Mucosa of stomach (tissue), 1 donor: ENCODE results near the gene TMEM247.
"Not testable (repeated sequence)": the region's sequence is repeated elsewhere in the genome, so short reads cannot be mapped to it uniquely, and the experiment has no call there.

Source experiments
- H3K27me3 ChIP-seq: one replicate; pipeline ENCODE4 v1.7.0; 2013; ENCODE audit warnings: mild to moderate bottlenecking, low read length; ENCODE audit not compliant: control insufficient read depth, insufficient read depth
- H3K36me3 ChIP-seq: one replicate; pipeline ENCODE4 v1.7.0; 2013; ENCODE audit warnings: low read length; ENCODE audit not compliant: control insufficient read depth, insufficient read depth
- H3K4me1 ChIP-seq: one replicate; pipeline ENCODE4 v1.7.0; 2013; ENCODE audit warnings: mild to moderate bottlenecking, low read length; ENCODE audit not compliant: control insufficient read depth, insufficient read depth
- H3K4me3 ChIP-seq: one replicate; pipeline ENCODE4 v1.7.0; 2013; ENCODE audit warnings: low read length
- H3K9ac ChIP-seq: one replicate; pipeline ENCODE4 v1.7.0; 2013; ENCODE audit warnings: mild to moderate bottlenecking, low read length, moderate library complexity
- H3K9me3 ChIP-seq: one replicate; pipeline ENCODE4 v1.7.0; 2013; ENCODE audit warnings: mild to moderate bottlenecking, low read length, moderate library complexity; ENCODE audit not compliant: control insufficient read depth
- donor health status: Pancreatic carcinoma.

TMEM247 gene

GRCh38 chr2:46461011-46461674 lies 18.2 kb upstream of the TMEM247 start:
- Histone ChIP-seq H3K9ac (no peak overlapping the region), H3K4me3 (no peak overlapping the region), H3K9me3 (no peaks in the 10 kb centered on the region), H3K27me3 (no peaks in the 10 kb centered on the region), H3K36me3 (no peaks in the 10 kb centered on the region), H3K4me1 (peaks cover 19% of the 10 kb centered on the region)

GRCh38 chr2:46461709-46462171 lies 17.6 kb upstream of the TMEM247 start:
- Histone ChIP-seq H3K27me3 (no peaks in the 10 kb centered on the region), H3K4me3 (no peak overlapping the region), H3K4me1 (peaks cover 19% of the 10 kb centered on the region), H3K9ac (no peak overlapping the region), H3K9me3 (no peaks in the 10 kb centered on the region), H3K36me3 (no peaks in the 10 kb centered on the region)

- H3K27me3 ChIP-seq, result no peaks in the 10 kb centered on the region
- H3K4me1 ChIP-seq, result peaks cover 19% of the 10 kb centered on the region
- no peaks in the 10 kb centered on the region for H3K9me3 ChIP-seq
- no peak overlapping the region for H3K9ac ChIP-seq
- no peak overlapping the region for H3K4me3 ChIP-seq
- no peaks in the 10 kb centered on the region for H3K36me3 ChIP-seq
Observed at GRCh38 chr2:46462936-46463335, 16.4 kb upstream of the TMEM247 start.

GRCh38 chr2:46469116-46469515 lies 10.2 kb upstream of the TMEM247 start:
- Histone ChIP-seq H3K9ac (no peak overlapping the region), H3K36me3 (no peaks in the 10 kb centered on the region), H3K9me3 (no peaks in the 10 kb centered on the region), H3K4me1 (no peaks in the 10 kb centered on the region), H3K4me3 (no peak overlapping the region), H3K27me3 (no peaks in the 10 kb centered on the region)

- no peaks in the 10 kb centered on the region for H3K4me1 ChIP-seq
- H3K9ac ChIP-seq, result no peak overlapping the region
- no peaks in the 10 kb centered on the region for H3K9me3 ChIP-seq
- no peak overlapping the region for H3K4me3 ChIP-seq
- H3K36me3 ChIP-seq, result no peaks in the 10 kb centered on the region
- H3K27me3 ChIP-seq, result no peaks in the 10 kb centered on the region
Observed at GRCh38 chr2:46469700-46470099, 9.7 kb upstream of the TMEM247 start.

- Histone ChIP-seq H3K36me3 (no peaks in the 10 kb centered on the region), H3K4me1 (no peaks in the 10 kb centered on the region), H3K27me3 (no peaks in the 10 kb centered on the region), H3K9ac (no peak overlapping the region), H3K9me3 (no peaks in the 10 kb centered on the region), H3K4me3 (no peak overlapping the region)
Observed at GRCh38 chr2:46470114-46470628, 9.2 kb upstream of the TMEM247 start.

GRCh38 chr2:46471019-46471583 lies 8.3 kb upstream of the TMEM247 start:
- H3K9me3 ChIP-seq, result no peaks in the 10 kb centered on the region
- H3K4me1 ChIP-seq, result no peaks in the 10 kb centered on the region
- H3K4me3 ChIP-seq, result no peak overlapping the region
- no peaks in the 10 kb centered on the region for H3K36me3 ChIP-seq
- H3K27me3 ChIP-seq, result no peaks in the 10 kb centered on the region
- no peak overlapping the region for H3K9ac ChIP-seq

GRCh38 chr2:46471697-46472096 lies 7.7 kb upstream of the TMEM247 start:
- H3K4me3 ChIP-seq, result no peak overlapping the region
- H3K4me1 ChIP-seq, result no peaks in the 10 kb centered on the region
- H3K9me3 ChIP-seq, result no peaks in the 10 kb centered on the region
- H3K9ac ChIP-seq, result no peak overlapping the region
- no peaks in the 10 kb centered on the region for H3K36me3 ChIP-seq
- H3K27me3 ChIP-seq, result no peaks in the 10 kb centered on the region

- not testable (repeated sequence) for H3K9me3 ChIP-seq, H3K4me1 ChIP-seq, H3K9ac ChIP-seq
Observed at GRCh38 chr2:46472165-46472564, 7.2 kb upstream of the TMEM247 start.

GRCh38 chr2:46477462-46477861 lies 1.9 kb upstream of the TMEM247 start:
- not testable (repeated sequence) for H3K4me3 ChIP-seq, H3K9me3 ChIP-seq

More at GRCh38 chr2:46472165-46472564, 7.2 kb upstream of the TMEM247 start:
- H3K27me3 ChIP-seq, H3K4me3 ChIP-seq, H3K36me3 ChIP-seq: not testable (repeated sequence)

GRCh38 chr2:46477925-46478324 lies 1.4 kb upstream of the TMEM247 start:
- H3K4me3 ChIP-seq, result no peak overlapping the region
- peaks cover 6% of the 10 kb centered on the region for H3K4me1 ChIP-seq

More at GRCh38 chr2:46477462-46477861, 1.9 kb upstream of the TMEM247 start:
- not testable (repeated sequence) for H3K9ac ChIP-seq, H3K36me3 ChIP-seq, H3K27me3 ChIP-seq, H3K4me1 ChIP-seq

GRCh38 chr2:46480562-46480961 lies 1.2 kb downstream of the TMEM247 start:
- H3K27me3 ChIP-seq, result no peaks in the 10 kb centered on the region
- peaks cover 6% of the 10 kb centered on the region for H3K4me1 ChIP-seq
- no peak overlapping the region for H3K4me3 ChIP-seq
- no peak overlapping the region for H3K9ac ChIP-seq
- no peaks in the 10 kb centered on the region for H3K36me3 ChIP-seq
- H3K9me3 ChIP-seq, result no peaks in the 10 kb centered on the region

More at GRCh38 chr2:46477925-46478324, 1.4 kb upstream of the TMEM247 start:
- no peaks in the 10 kb centered on the region for H3K27me3 ChIP-seq
- H3K36me3 ChIP-seq, result no peaks in the 10 kb centered on the region
- no peaks in the 10 kb centered on the region for H3K9me3 ChIP-seq
- no peak overlapping the region for H3K9ac ChIP-seq
